Muscle of leg (tissue), 11 donors: ENCODE measurements around the gene MYO10. TPM values are rescaled to one million over a fixed set of nuclear protein-coding genes. Genes with fewer than 3 reads are reported as not detected.

ENCODE experiments used
- DNase-seq: peaks from one replicate; pipeline ENCODE4 v3.0.0; 2013
- H3K27ac ChIP-seq: one replicate; pipeline ENCODE4 v1.5.1; 2013; ENCODE audit warnings: mild to moderate bottlenecking, low read length, control low read depth
- H3K27me3 ChIP-seq: one replicate; pipeline ENCODE4 v1.6.1; 2013; ENCODE audit warnings: low read length; ENCODE audit not compliant: control insufficient read depth, insufficient read depth
- H3K36me3 ChIP-seq: one replicate; pipeline ENCODE4 v1.6.1; 2013; ENCODE audit warnings: low read length; ENCODE audit not compliant: control insufficient read depth, insufficient read depth
- H3K4me1 ChIP-seq: one replicate; pipeline ENCODE4 v1.6.1; 2013; ENCODE audit warnings: low read length; ENCODE audit not compliant: control insufficient read depth, insufficient read depth
- H3K4me3 ChIP-seq: one replicate; pipeline ENCODE4 v1.5.1; 2013; ENCODE audit warnings: low read length, control low read depth
- H3K9me3 ChIP-seq: replicated peaks from 2 replicates; pipeline ENCODE4 v1.6.1; 2013; ENCODE audit warnings: low read depth, low read length; ENCODE audit not compliant: control insufficient read depth
- WGBS: methylation state at CpG from one replicate; pipeline ENCODE4 v1.1.5; 2013; ENCODE audit warnings: missing lambda C conversion rate; ENCODE audit not compliant: insufficient coverage; 5-methylcytosine and 5-hydroxymethylcytosine counted together
- polyA plus RNA-seq, 8 donors: library from polyadenylated mRNA; unstranded; fragments of 120-200 nt; gene quantifications; one replicate each; pipeline versions ENCODE4 v1.2.1 to v1.2.3, GENCODE V29; 2013; ENCODE audit warnings: inconsistent platforms in 1 of 8, low replicate concordance in 1 of 8; ENCODE audit not compliant: insufficient read length in 8 of 8, insufficient read depth in 1 of 8
- total RNA-seq: library from RNA; stranded (reverse); fragments of 120-200 nt; gene quantifications from one replicate; pipeline ENCODE4 v1.2.4, GENCODE V29; 2013

MYO10 gene
- total and polyA plus RNA-seq, 9 donors, result 16.6 to 35.4 (median 30.0) TPM

- no peak for DNase-seq
- H3K27ac ChIP-seq, result peak overlapping the region; percentile 7
- H3K36me3 ChIP-seq, result peaks cover 12% of the 10 kb centered on the region
- peaks cover 7% of the 10 kb centered on the region for H3K4me1 ChIP-seq
- no peaks in the 10 kb centered on the region for H3K27me3 ChIP-seq
- H3K4me3 ChIP-seq, result no peak overlapping the region
- 67% methylated on average over 6 of the region's 10 CpGs for WGBS
- no peaks in the 10 kb centered on the region for H3K9me3 ChIP-seq
These were observed 144.0 kb downstream of the MYO10 start for GRCh38 chr5:16791904-16792597.

- H3K27ac ChIP-seq, result no peak overlapping the region
- H3K36me3 ChIP-seq, result peaks cover 12% of the 10 kb centered on the region
- H3K4me3 ChIP-seq, result no peak overlapping the region
- WGBS, result no CpG with 5 or more reads among the region's 6 CpGs
- no peaks in the 10 kb centered on the region for H3K27me3 ChIP-seq
- H3K9me3 ChIP-seq, result no peaks in the 10 kb centered on the region
- peaks cover 7% of the 10 kb centered on the region for H3K4me1 ChIP-seq
- DNase-seq, result peak; percentile 78
These were observed 144.9 kb downstream of the MYO10 start for GRCh38 chr5:16791036-16791705.

- WGBS, result 60% methylated on average over 3 of the region's 5 CpGs
- no peak for DNase-seq
- peaks cover 15% of the 10 kb centered on the region for H3K4me1 ChIP-seq
- no peaks in the 10 kb centered on the region for H3K27me3 ChIP-seq
- H3K36me3 ChIP-seq, result peaks cover 12% of the 10 kb centered on the region
- no peak overlapping the region for H3K27ac ChIP-seq
- no peaks in the 10 kb centered on the region for H3K9me3 ChIP-seq
- no peak overlapping the region for H3K4me3 ChIP-seq
These were observed 147.1 kb downstream of the MYO10 start for GRCh38 chr5:16788957-16789356.

- H3K27ac ChIP-seq, result no peak overlapping the region
- no peaks in the 10 kb centered on the region for H3K27me3 ChIP-seq
- H3K4me3 ChIP-seq, result no peak overlapping the region
- DNase-seq, result no peak
- WGBS, result 92% methylated on average over 2 of the region's 2 CpGs
- H3K4me1 ChIP-seq, result peaks cover 11% of the 10 kb centered on the region
- H3K36me3 ChIP-seq, result peaks cover 13% of the 10 kb centered on the region
- H3K9me3 ChIP-seq, result no peaks in the 10 kb centered on the region
These were observed 148.8 kb downstream of the MYO10 start for GRCh38 chr5:16787278-16787677.

- no peak overlapping the region for H3K4me3 ChIP-seq
- H3K27ac ChIP-seq, result no peak overlapping the region
- WGBS, result 78% methylated on average over 14 of the region's 26 CpGs
- no peaks in the 10 kb centered on the region for H3K9me3 ChIP-seq
- no peaks in the 10 kb centered on the region for H3K27me3 ChIP-seq
- DNase-seq, result no peak
- peaks cover 19% of the 10 kb centered on the region for H3K36me3 ChIP-seq
- H3K4me1 ChIP-seq, result peaks cover 7% of the 10 kb centered on the region
These were observed 151.0 kb downstream of the MYO10 start for GRCh38 chr5:16784843-16785791.

- Histone ChIP-seq H3K27me3 (no peaks in the 10 kb centered on the region), H3K4me3 (no peak overlapping the region), H3K36me3 (peaks cover 21% of the 10 kb centered on the region), H3K27ac (no peak overlapping the region), H3K4me1 (peaks cover 7% of the 10 kb centered on the region), H3K9me3 (no peaks in the 10 kb centered on the region)
- DNase-seq, result peak; percentile 46
- 71% methylated on average over 8 of the region's 9 CpGs for WGBS
These were observed 152.0 kb downstream of the MYO10 start for GRCh38 chr5:16784088-16784487.

- H3K27ac ChIP-seq, result no peak overlapping the region
- no peaks in the 10 kb centered on the region for H3K27me3 ChIP-seq
- WGBS, result 100% methylated on average over 7 of the region's 12 CpGs
- H3K4me1 ChIP-seq, result peaks cover 7% of the 10 kb centered on the region
- H3K4me3 ChIP-seq, result no peak overlapping the region
- no peak for DNase-seq
- H3K9me3 ChIP-seq, result no peaks in the 10 kb centered on the region
- peaks cover 22% of the 10 kb centered on the region for H3K36me3 ChIP-seq
These were observed 154.1 kb downstream of the MYO10 start for GRCh38 chr5:16781828-16782626.

- no peaks in the 10 kb centered on the region for H3K27me3 ChIP-seq
- WGBS, result no CpG with 5 or more reads among the region's 6 CpGs
- H3K9me3 ChIP-seq, result no peaks in the 10 kb centered on the region
- no peak overlapping the region for H3K4me3 ChIP-seq
- H3K4me1 ChIP-seq, result peaks cover 7% of the 10 kb centered on the region
- DNase-seq, result peak; percentile 35
- peaks cover 20% of the 10 kb centered on the region for H3K36me3 ChIP-seq
- H3K27ac ChIP-seq, result no peak overlapping the region
These were observed 155.8 kb downstream of the MYO10 start for GRCh38 chr5:16780325-16780724.

- H3K9me3 ChIP-seq, result no peaks in the 10 kb centered on the region
- H3K4me1 ChIP-seq, result no peaks in the 10 kb centered on the region
- DNase-seq, result no peak
- no peak overlapping the region for H3K4me3 ChIP-seq
- H3K27ac ChIP-seq, result no peak overlapping the region
- 93% methylated on average over 2 of the region's 5 CpGs for WGBS
- peaks cover 16% of the 10 kb centered on the region for H3K36me3 ChIP-seq
- no peaks in the 10 kb centered on the region for H3K27me3 ChIP-seq
These were observed 158.7 kb downstream of the MYO10 start for GRCh38 chr5:16777432-16777831.
